IMR-90 (cell line): ENCODE results near the gene PRKCB. TPM values are rescaled to one million over a fixed set of nuclear protein-coding genes. Genes with fewer than 3 reads are reported as not detected.

Source experiments
- ATAC-seq: fragments of 200-7000 bp; cut with Tn5 transposase; 2 replicates; pipeline ENCODE4 v1.9.1; 2020; ENCODE audit warnings: low read depth, mild to moderate bottlenecking, moderate library complexity
- BruUV-seq: library from RNA; stranded (reverse); fragments of 400-500 nt; replicated peaks from 2 replicates; lab custom pipeline; 2021; lab: Mats Ljungman, UMichigan
- CTCF ChIA-PET: fragments of 300-600 bp; formaldehyde crosslinking; extraction: SDS; loops from one replicate; lab custom pipeline; 2021; ENCODE audit warnings: antibody characterized with exemption; lab: Yijun Ruan, JAX
- POLR2A ChIA-PET: fragments of 300-600 bp; sonication (Branson Sonifier 250); formaldehyde crosslinking; loops from one replicate; lab custom pipeline; 2022; ENCODE audit warnings: antibody characterized with exemption; ENCODE audit not compliant: unreplicated experiment; lab: Charles Lee
- DNase-seq: peaks from one replicate; pipeline ENCODE4 v3.0.0; 2013
- H2AFZ ChIP-seq: replicated peaks from 2 replicates; pipeline ENCODE3; 2013; ENCODE audit warnings: low read length, mild to moderate bottlenecking; ENCODE audit not compliant: poor library complexity
- H2AK5ac ChIP-seq: 2 replicates; pipeline ENCODE4 v1.6.1; 2013; ENCODE audit warnings: low read depth, low read length, inconsistent platforms
- H2AK9ac ChIP-seq: replicated peaks from 2 replicates; pipeline ENCODE3; 2013; ENCODE audit warnings: mild to moderate bottlenecking, low read depth, low read length, moderate library complexity; ENCODE audit not compliant: poor library complexity
- H2BK120ac ChIP-seq: 2 replicates; pipeline ENCODE4 v1.6.1; 2013; ENCODE audit warnings: low read depth, low read length, inconsistent platforms
- H2BK15ac ChIP-seq: 3 replicates; pipeline ENCODE4 v1.6.1; 2013; ENCODE audit warnings: low read depth, low read length, inconsistent platforms
- H2BK20ac ChIP-seq: 2 replicates; pipeline ENCODE4 v1.6.1; 2013; ENCODE audit warnings: low read depth, mild to moderate bottlenecking, inconsistent platforms, low read length, moderate library complexity
- H2BK5ac ChIP-seq: 2 replicates; pipeline ENCODE4 v1.6.1; 2013; ENCODE audit warnings: mild to moderate bottlenecking, low read depth, low read length, inconsistent platforms; ENCODE audit not compliant: poor library complexity, severe bottlenecking
- H3K14ac ChIP-seq: replicated peaks from 2 replicates; pipeline ENCODE4 v1.6.1; 2013; ENCODE audit warnings: low read depth, low read length, inconsistent platforms
- H3K18ac ChIP-seq: 2 replicates; pipeline ENCODE4 v1.6.1; 2013; ENCODE audit warnings: low read depth, low read length, control low read depth
- H3K23ac ChIP-seq: 2 replicates; pipeline ENCODE4 v1.6.1; 2013; ENCODE audit warnings: low read depth, low read length, inconsistent platforms
- H3K27ac ChIP-seq: 2 replicates; pipeline ENCODE4 v1.5.1; 2013; ENCODE audit warnings: mild to moderate bottlenecking, control low read depth, low read length; ENCODE audit not compliant: insufficient read depth
- H3K27me3 ChIP-seq: 2 replicates; pipeline ENCODE4 v1.6.1; 2013; ENCODE audit warnings: low read length; ENCODE audit not compliant: control insufficient read depth, insufficient read depth
- H3K36me3 ChIP-seq: 2 replicates; pipeline ENCODE4 v1.6.1; 2013; ENCODE audit warnings: low read length, mixed read lengths; ENCODE audit not compliant: control insufficient read depth, insufficient read depth
- H3K4ac ChIP-seq: 2 replicates; pipeline ENCODE4 v1.6.1; 2013; ENCODE audit warnings: low read depth, low read length, inconsistent platforms
- H3K4me1 ChIP-seq: 2 replicates; pipeline ENCODE4 v1.6.1; 2013; ENCODE audit warnings: low read length, mixed read lengths; ENCODE audit not compliant: control insufficient read depth, insufficient read depth
- H3K4me2 ChIP-seq: 2 replicates; pipeline ENCODE4 v1.6.1; 2013; ENCODE audit warnings: low read depth, mild to moderate bottlenecking, control low read depth, low read length, moderate library complexity
- H3K4me3 ChIP-seq: 2 replicates; pipeline ENCODE4 v1.5.1; 2013; ENCODE audit warnings: low read depth, mild to moderate bottlenecking, control low read depth, low read length, moderate library complexity; ENCODE audit not compliant: insufficient read depth
- H3K56ac ChIP-seq: 2 replicates; pipeline ENCODE4 v1.6.1; 2013; ENCODE audit warnings: low read length, inconsistent platforms; ENCODE audit not compliant: insufficient read depth; ENCODE audit errors: extremely low read depth
- H3K79me1 ChIP-seq, 2 experiments: 2 replicates each; pipeline ENCODE4 v1.6.1; 2013; ENCODE audit warnings: low read length in 2 of 2, inconsistent platforms in 1 of 2, low read depth in 1 of 2
- H3K9ac ChIP-seq: 2 replicates; pipeline ENCODE4 v1.6.1; 2013; ENCODE audit warnings: low read depth, low read length, control low read depth
- H3K9me1 ChIP-seq: 2 replicates; pipeline ENCODE4 v1.6.1; 2013; ENCODE audit warnings: low read length, inconsistent platforms; ENCODE audit not compliant: insufficient read depth
- H3K9me3 ChIP-seq: 2 replicates; pipeline ENCODE4 v1.6.1; 2013; ENCODE audit warnings: low read length; ENCODE audit not compliant: control insufficient read depth, insufficient read depth
- H4K20me1 ChIP-seq: 2 replicates; pipeline ENCODE4 v1.6.1; 2013; ENCODE audit warnings: low read length, inconsistent platforms; ENCODE audit not compliant: insufficient read depth
- H4K5ac ChIP-seq: 2 replicates; pipeline ENCODE4 v1.6.1; 2013; ENCODE audit warnings: mild to moderate bottlenecking, low read depth, low read length, control low read depth
- H4K8ac ChIP-seq, 2 experiments: 2 replicates each; pipeline ENCODE4 v1.6.1; 2013; ENCODE audit warnings: low read depth in 2 of 2, low read length in 2 of 2, control low read depth in 1 of 2, inconsistent platforms in 1 of 2
- H4K91ac ChIP-seq: 2 replicates; pipeline ENCODE4 v1.6.1; 2013; ENCODE audit warnings: low read depth, low read length, inconsistent platforms; ENCODE audit not compliant: insufficient read depth
- CEBPB ChIP-seq: IDR thresholded peaks from 2 replicates; pipeline ENCODE4 v1.6.1; 2012; ENCODE audit warnings: low read depth, low read length, improper control_type of control experiment
- CHD1 ChIP-seq: IDR thresholded peaks from 2 replicates; pipeline ENCODE4 v1.6.1; 2012; ENCODE audit warnings: low read depth, low read length, improper control_type of control experiment
- FOS ChIP-seq: fragments of 150-350 bp; IDR thresholded peaks from 2 replicates; pipeline ENCODE4 v1.6.1; 2016; ENCODE audit warnings: low read depth, low read length
- MAZ ChIP-seq: IDR thresholded peaks from 2 replicates; pipeline ENCODE4 v1.6.1; 2012; ENCODE audit warnings: low read depth, mild to moderate bottlenecking, low read length, improper control_type of control experiment, moderate library complexity, borderline replicate concordance
- MXI1 ChIP-seq: IDR thresholded peaks from 2 replicates; pipeline ENCODE4 v1.6.1; 2012; ENCODE audit warnings: low read depth, mild to moderate bottlenecking, low read length, moderate library complexity, borderline replicate concordance
- POLR2A ChIP-seq: IDR thresholded peaks from 2 replicates; pipeline ENCODE4 v1.6.1; 2012; ENCODE audit warnings: mild to moderate bottlenecking, low read depth, low read length
- RAD21 ChIP-seq: IDR thresholded peaks from 2 replicates; pipeline ENCODE4 v1.6.1; 2012; ENCODE audit warnings: low read length, improper control_type of control experiment
- RCOR1 ChIP-seq: IDR thresholded peaks from 2 replicates; pipeline ENCODE4 v1.6.1; 2012; ENCODE audit warnings: mild to moderate bottlenecking, low read length, improper control_type of control experiment; ENCODE audit not compliant: insufficient replicate concordance
- RFX5 ChIP-seq: IDR thresholded peaks from 2 replicates; pipeline ENCODE4 v1.8.0; 2012; ENCODE audit warnings: low read depth, mild to moderate bottlenecking, low read length, moderate library complexity
- SMC3 ChIP-seq: fragments of 150-350 bp; IDR thresholded peaks from 2 replicates; pipeline ENCODE4 v1.6.1; 2016; ENCODE audit warnings: low read depth, mild to moderate bottlenecking, antibody characterized with exemption, low read length, moderate library complexity
- WGBS, 2 experiments: methylation state at CpG; one replicate each; pipeline versions ENCODE4 v1.1.5 to v1.1.7; 2013; ENCODE audit warnings: missing lambda C conversion rate in 2 of 2; ENCODE audit not compliant: insufficient read length in 1 of 2; ENCODE audit errors: extremely low coverage in 2 of 2; 5-methylcytosine and 5-hydroxymethylcytosine counted together
- dilution Hi-C: fragments of 300-500 bp; cut with HindIII; formaldehyde crosslinking; loops from one replicate; pipeline ENCODE4 v1.14.3; 2018; ENCODE audit warnings: low sequenced_read_pairs; ENCODE audit not compliant: unreplicated experiment
- in situ Hi-C: fragments of 300-500 bp; cut with MboI; formaldehyde crosslinking; loops from 3 replicates; pipeline ENCODE4 v1.14.3; 2019; ENCODE audit warnings: low sequenced_read_pairs, inconsistent platforms, mixed read lengths
- intact Hi-C: fragments of 100-400 bp; cut with micrococcal nuclease; formaldehyde crosslinking; loops from 2 replicates; pipeline ENCODE4 v1.10.0; 2022
- polyA plus RNA-seq, 3 experiments: library from polyadenylated mRNA; depleted of rRNA; stranded (reverse); fragments of >200 nt; gene quantifications; 2 replicates each; pipeline ENCODE4 v1.2.3, GENCODE V29; 2012; ENCODE audit warnings: low replicate concordance in 1 of 3
- total RNA-seq: library from RNA; depleted of rRNA; stranded (reverse); fragments of >200 nt; gene quantifications from 2 replicates; pipeline ENCODE4 v1.2.3, GENCODE V29; 2012
- TF ChIP-seq, protein P1 (sequence below): fragments of 150-350 bp; IDR thresholded peaks from 2 replicates; pipeline ENCODE4 v1.6.1; 2017; ENCODE audit warnings: mild to moderate bottlenecking, antibody characterized with exemption, low read length, low read depth
- TF ChIP-seq, protein P2 (sequence below): conservative IDR thresholded peaks from 2 replicates; pipeline ENCODE4 v1.5.1; 2012; ENCODE audit warnings: mild to moderate bottlenecking, low read depth, low read length, improper control_type of control experiment

Gene PRKCB
- total and polyA plus RNA-seq, 2 of the 4 experiments (the other 2 are of a cell fraction), result under 0.01 TPM; not detected in 1

DNA sequence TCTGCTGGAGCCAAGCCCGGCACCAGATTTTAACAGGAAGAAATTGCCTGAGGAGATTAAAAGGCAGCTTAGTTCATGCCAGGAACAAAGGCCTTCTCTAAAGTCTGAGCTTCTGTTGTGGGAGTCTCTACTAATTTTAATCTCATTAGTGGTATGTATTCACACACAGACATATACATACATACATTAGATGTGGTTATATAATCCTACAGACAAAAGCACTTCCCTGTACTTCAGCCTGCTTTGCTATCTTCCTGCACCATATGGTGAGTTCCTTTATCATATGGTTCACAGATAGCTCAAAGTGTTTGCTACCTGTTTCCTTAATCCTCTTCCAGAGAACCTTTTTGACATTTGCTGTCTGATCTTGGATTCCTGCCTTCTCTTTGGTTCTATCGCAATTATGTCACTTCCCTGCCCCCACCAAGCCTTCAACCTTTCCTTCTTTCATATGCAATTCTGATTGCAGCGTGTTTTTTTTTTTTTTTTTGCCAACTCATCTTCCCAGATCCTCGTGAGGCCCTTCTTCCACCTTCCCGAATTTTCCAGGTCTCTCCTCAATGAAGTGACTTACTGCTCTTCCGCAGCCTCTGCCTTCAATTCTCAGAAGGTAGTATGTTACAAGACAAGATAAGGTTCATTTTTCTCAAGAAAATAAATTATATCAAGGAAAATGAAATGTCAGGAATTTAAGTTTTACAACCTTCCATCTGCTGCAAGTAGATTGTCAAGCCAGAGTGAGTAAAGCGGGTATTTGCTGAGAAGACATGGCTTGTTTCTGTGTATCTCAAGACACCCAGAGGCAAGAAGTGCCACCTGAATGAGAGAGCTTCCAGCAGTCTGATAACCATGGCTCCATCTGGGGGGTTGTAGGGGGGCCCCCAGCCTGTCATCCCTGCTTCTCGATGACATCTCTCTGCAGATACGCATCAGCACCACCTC lies 300.1 kb downstream of the PRKCB start:
- Histone ChIP-seq H2AFZ (no peak overlapping the region), H2BK120ac (no peak overlapping the region), H3K4me2 (no peak overlapping the region), H3K27me3 (no peaks in the 10 kb centered on the region), H4K5ac (no peak overlapping the region), H4K91ac (no peak overlapping the region), H3K36me3 (no peaks in the 10 kb centered on the region), H3K14ac (no peak overlapping the region), H2AK9ac (no peak overlapping the region), H3K23ac (no peak overlapping the region), H3K4me3 (no peak overlapping the region), H2BK5ac (no peak overlapping the region), H3K4me1 (no peaks in the 10 kb centered on the region), H2BK20ac (no peak overlapping the region), H3K9me1 (no peaks in the 10 kb centered on the region), H3K18ac (no peak overlapping the region), H3K4ac (no peak overlapping the region), H3K56ac (no peak overlapping the region), H3K9me3 (no peaks in the 10 kb centered on the region; the same call in 1 of the 2 replicates), H3K9ac (no peak overlapping the region), H2AK5ac (no peak overlapping the region), H2BK15ac (no peak overlapping the region), H3K27ac (no peak overlapping the region), H4K8ac (no peak overlapping the region), H4K20me1 (no peaks in the 10 kb centered on the region), H3K79me1 (no peaks in the 10 kb centered on the region)
- in situ Hi-C loops (no loop called here), intact Hi-C loops (no loop called here), dilution Hi-C loops (no loop called here)
- WGBS, 2 experiments, result no CpG with 5 or more reads among the region's 9 CpGs
- ATAC-seq (no peak), DNase-seq (no peak)
- TF ChIP-seq RFX5 (no peak), CEBPB (no peak), RCOR1 (no peak), FOS (no peak), MAZ (no peak), SMC3 (no peak), RAD21 (no peak), MXI1 (no peak), POLR2A (no peak), CHD1 (no peak)
- TF ChIP-seq, protein P1, sequence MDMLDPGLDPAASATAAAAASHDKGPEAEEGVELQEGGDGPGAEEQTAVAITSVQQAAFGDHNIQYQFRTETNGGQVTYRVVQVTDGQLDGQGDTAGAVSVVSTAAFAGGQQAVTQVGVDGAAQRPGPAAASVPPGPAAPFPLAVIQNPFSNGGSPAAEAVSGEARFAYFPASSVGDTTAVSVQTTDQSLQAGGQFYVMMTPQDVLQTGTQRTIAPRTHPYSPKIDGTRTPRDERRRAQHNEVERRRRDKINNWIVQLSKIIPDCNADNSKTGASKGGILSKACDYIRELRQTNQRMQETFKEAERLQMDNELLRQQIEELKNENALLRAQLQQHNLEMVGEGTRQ, result no peak
- TF ChIP-seq, protein P2, sequence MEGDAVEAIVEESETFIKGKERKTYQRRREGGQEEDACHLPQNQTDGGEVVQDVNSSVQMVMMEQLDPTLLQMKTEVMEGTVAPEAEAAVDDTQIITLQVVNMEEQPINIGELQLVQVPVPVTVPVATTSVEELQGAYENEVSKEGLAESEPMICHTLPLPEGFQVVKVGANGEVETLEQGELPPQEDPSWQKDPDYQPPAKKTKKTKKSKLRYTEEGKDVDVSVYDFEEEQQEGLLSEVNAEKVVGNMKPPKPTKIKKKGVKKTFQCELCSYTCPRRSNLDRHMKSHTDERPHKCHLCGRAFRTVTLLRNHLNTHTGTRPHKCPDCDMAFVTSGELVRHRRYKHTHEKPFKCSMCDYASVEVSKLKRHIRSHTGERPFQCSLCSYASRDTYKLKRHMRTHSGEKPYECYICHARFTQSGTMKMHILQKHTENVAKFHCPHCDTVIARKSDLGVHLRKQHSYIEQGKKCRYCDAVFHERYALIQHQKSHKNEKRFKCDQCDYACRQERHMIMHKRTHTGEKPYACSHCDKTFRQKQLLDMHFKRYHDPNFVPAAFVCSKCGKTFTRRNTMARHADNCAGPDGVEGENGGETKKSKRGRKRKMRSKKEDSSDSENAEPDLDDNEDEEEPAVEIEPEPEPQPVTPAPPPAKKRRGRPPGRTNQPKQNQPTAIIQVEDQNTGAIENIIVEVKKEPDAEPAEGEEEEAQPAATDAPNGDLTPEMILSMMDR, result no peak
- BruUV-seq, result no TSS peak
- ChIA-PET CTCF (no interaction called here), POLR2A (no interaction called here)
